Renal pelvis (tissue), 12 donors: ENCODE measurements around the gene MCIDAS. TPM values are rescaled to one million over a fixed set of nuclear protein-coding genes. Genes with fewer than 3 reads are reported as not detected.

ENCODE experiments used
- DNase-seq: peaks from one replicate; pipeline ENCODE4 v3.0.0-alpha.2; 2013
- long read RNA-seq, 16 experiments: transcript quantifications; one replicate each; lab custom pipeline, GENCODE V29; 2026
- polyA plus RNA-seq, 3 donors: library from polyadenylated mRNA; unstranded; fragments of 120-200 nt; gene quantifications; one replicate each; pipeline ENCODE4 v1.2.1, GENCODE V29; 2013; ENCODE audit not compliant: insufficient read length in 3 of 3

Gene MCIDAS
- polyA plus RNA-seq = 1 to 10 TPM in 1 of 3 donors, under 1 TPM in 2; 0.91 to 1.4 (median 0.92) TPM
- long read RNA-seq, donor 1 = 0 reads
- long read RNA-seq, donor 2 = 0 reads
- long read RNA-seq, donor 3 = 0 reads
- long read RNA-seq, donor 4 = 0 reads
- long read RNA-seq, donor 5 = 0 reads
- long read RNA-seq, donor 6 = 0 reads
- long read RNA-seq, donor 7 = 0 reads
- long read RNA-seq, donor 8 = 0 reads
- long read RNA-seq, donor 9 = 0 reads
- long read RNA-seq, donor 10 = 0 reads
- long read RNA-seq, donor 11 = 0 reads
- long read RNA-seq, donor 12, partial matches to known transcripts = 0 of 1 reads
- long read RNA-seq, donor 12, other reads (novel, unspliced or antisense) = 0 of 1 reads
- long read RNA-seq, donor 13 = 0 reads
- long read RNA-seq, donor 14 = 0 reads
- long read RNA-seq, donor 15 = 0 reads
- long read RNA-seq, donor 16 = 0 reads

GRCh38 chr5:55226934-55227663 is at the start of gene MCIDAS:
Gene MCIDAS (minus strand): TSS chr5:55227315. CDS start chr5:55227138, 177 bp downstream.
- no peak for DNase-seq

GRCh38 chr5:55276771-55277170 is 49.7 kb upstream of the MCIDAS start:
- DNase-seq = no peak

- no peak for DNase-seq
Measured at GRCh38 chr5:55258339-55258738, 31.2 kb upstream of the MCIDAS start.

GRCh38 chr5:55254802-55255201 is 27.7 kb upstream of the MCIDAS start:
- no peak for DNase-seq

GRCh38 chr5:55250064-55250463 is 22.9 kb upstream of the MCIDAS start:
- no peak for DNase-seq

GRCh38 chr5:55241746-55242145 is 14.6 kb upstream of the MCIDAS start:
- no peak for DNase-seq

DNA sequence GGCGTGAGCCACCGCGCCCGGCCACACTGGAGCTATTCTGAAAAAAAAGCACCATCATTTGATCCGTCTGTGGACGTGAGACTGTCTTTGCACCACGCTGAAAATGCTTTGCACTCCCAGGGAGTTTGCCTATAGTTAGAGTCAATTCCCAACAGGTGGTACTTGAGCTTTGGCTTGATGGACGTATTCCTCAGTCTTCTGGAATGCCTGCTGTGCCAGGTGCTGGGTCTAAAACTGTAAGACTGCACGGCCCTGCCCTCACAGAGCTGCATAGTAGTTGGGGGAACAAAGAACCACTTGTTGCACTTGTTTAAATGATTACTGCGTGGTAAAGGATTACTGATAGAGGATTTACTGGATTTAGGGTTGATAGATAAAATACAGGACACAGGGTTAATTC is 9.7 kb upstream of the MCIDAS start:
- DNase-seq = no peak

DNA sequence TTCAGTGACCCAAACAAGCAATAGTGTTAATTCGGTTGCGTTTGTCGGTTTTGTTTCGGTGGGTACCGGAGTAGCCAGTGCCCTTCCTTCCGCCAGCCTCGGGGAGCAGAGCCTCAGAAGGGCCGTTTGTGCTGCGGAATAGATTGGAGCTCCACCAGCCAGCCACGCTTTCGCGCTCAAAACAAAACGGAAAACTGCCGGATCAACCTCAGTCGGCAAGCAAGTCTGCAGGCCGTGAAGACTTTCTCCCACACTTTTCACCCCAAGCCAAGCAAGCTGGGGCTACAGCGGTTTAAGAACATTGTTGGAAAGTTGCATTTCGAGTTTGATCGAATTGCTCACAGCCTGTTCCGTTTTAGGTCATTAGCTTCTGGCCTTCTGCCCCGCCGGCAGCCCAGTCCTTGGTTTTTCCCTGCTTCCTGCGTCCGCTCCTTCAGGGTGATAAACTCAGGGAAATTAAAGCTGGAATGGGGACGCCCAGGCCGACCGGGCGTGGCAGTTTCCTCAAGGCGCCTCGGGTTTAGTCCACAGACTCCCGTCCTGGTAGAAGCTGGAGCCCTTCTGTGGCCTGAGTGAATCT is 7.1 kb upstream of the MCIDAS start:
- no peak for DNase-seq

GRCh38 chr5:55232985-55233928 is 6.1 kb upstream of the MCIDAS start, which contains the start of gene CCNO:
Gene CCNO (minus strand): TSS chr5:55233608. CDS start chr5:55233523, 85 bp downstream.
- DNase-seq = no peak

- DNase-seq = no peak
Measured at GRCh38 chr5:55232271-55232984, 5.3 kb upstream of the MCIDAS start.

DNA sequence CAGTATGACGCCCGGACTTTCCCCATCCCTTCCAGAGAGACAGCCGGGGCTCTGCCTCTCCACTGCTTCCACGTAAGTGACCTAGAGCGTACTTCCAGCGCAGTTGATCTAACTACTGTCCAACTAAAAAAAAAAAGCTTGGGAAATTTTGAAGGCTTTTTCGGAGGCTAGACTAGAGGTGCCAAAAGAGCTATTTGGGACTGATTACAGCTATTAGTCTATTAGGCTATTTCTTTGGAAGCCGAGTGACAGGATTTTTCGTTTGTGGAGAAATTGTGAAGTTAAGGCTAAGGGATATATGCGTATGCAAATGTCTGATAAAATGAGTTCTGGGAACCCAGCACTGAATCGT is 4.8 kb upstream of the MCIDAS start:
- DNase-seq = no peak

DNA sequence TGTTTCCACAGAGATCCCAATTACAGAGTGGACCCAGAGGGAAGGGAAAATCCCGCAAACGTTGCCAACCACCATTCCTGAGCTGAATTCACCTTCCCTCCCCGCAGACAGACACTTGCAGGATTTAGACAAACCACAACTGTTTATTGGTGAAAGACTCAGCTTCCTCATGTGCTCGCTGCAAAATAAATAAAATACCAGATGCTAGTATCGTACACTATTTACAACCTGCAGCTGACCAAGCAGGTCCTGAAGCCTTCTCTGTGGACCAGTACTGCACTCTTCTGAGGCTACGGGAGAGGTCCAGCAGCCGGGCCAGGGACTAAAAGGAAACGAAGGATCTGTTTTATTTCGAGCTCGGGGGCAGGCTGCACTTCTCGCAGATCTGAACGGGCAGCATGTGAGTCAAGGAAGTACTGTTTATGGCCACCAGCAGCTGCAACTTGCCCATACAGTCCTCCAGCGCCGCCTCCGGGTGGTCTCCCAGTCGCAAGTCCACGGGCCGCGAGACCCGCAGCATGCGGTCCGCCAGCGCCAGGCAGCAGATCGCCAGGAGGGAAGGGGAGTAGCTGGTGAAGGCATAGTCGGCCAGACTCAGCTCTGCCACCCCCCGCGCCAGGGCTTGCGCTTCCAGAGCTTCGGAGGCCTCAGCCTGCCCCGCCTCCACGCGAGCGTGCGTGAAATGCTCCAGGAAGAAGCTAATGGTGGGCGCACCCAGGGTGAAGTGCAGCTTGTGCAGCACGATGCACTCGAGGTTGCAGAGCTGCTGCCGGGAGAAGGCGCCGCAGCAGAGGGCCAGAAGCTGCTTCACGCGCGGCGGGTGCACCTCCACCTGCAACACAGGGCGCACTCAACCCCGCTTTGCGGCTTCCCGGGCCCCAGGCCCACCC is 4.2 kb upstream of the MCIDAS start:
- no peak for DNase-seq

- DNase-seq = no peak
Measured at GRCh38 chr5:55230086-55230629, 3.0 kb upstream of the MCIDAS start.

DNA sequence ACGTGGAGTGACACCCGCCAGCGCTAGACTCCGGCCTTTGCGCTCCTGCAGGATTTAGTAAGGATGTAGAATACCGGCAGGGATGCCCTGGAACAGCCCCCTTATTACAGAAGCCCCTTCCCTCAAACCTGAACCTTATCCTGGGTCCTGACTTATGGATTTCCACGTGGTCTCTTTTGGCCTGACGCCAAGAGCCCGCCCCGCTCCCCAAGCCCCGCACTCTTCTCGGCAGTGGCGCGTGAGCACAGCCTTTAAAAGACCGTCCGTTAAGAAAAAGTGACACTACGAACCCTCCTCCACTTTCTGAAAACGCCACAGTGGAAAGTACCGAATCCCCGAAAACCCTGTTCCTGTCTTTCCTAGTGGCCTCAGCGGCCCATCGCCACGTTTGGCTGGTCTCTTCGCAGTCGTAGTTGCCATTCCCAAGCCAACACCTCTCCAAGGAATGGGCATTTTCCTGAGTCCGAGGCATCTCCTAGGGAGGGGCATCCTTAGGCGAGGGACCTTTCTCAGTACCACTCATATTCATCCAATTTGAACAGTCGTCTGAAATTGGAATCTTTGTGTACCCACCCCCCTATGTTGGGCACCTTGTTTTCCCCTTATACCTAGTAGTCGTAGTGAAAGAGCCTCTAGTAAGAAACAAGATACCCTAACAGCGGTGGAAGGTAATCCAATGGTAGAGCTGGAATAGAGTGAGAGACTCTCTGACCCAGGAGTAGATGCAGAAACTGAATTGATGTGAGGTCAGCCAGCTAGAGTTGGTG is 732 bp upstream of the MCIDAS start:
- no peak for DNase-seq

- no peak for DNase-seq
Measured at GRCh38 chr5:55226027-55226933, 835 bp downstream of the MCIDAS start.

DNA sequence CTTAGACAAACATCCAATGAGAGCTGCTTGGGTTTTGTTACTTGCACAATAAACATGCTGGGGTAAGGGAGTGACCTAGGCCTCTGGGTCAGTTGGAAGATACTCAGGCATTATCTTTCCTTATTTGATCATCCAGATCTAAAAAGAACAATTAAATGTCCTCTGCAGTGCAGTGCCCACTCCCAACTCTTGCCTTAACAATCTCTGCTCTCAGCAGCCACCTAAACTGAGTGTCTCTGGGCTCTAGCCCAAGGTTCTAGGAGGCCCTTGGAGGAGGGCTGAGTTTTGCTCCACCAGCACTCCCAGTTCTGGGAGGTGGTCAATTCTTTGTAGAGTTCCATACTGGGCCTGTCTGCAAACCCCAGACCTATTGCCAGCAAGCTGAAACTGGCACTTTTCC is 1.8 kb downstream of the MCIDAS start:
- DNase-seq = no peak

- DNase-seq = no peak
Measured at GRCh38 chr5:55223812-55224240, 3.3 kb downstream of the MCIDAS start.
